H9 (cell line): ENCODE results near the gene NKX1-2. TPM values are rescaled to one million over a fixed set of nuclear protein-coding genes. Genes with fewer than 3 reads are reported as not detected.
A peak's percentile ranks its signal among the peaks of the same experiment; 100 is the strongest.

ENCODE experiments used
- DNase-seq: peaks from one replicate; pipeline ENCODE4 v3.0.0-alpha.2; 2017
- H2AFZ ChIP-seq: one replicate; pipeline ENCODE4 v1.6.1; 2013; ENCODE audit warnings: mild to moderate bottlenecking, low read length, control low read depth, moderate library complexity
- H2AK5ac ChIP-seq: 2 replicates; pipeline ENCODE4 v1.6.1; 2013; ENCODE audit warnings: low read length, control low read depth, mixed read lengths; ENCODE audit not compliant: insufficient read length
- H2BK120ac ChIP-seq: one replicate; pipeline ENCODE4 v1.6.1; 2013; ENCODE audit warnings: low read depth, mild to moderate bottlenecking, low read length, control low read depth, inconsistent platforms; ENCODE audit not compliant: poor library complexity, severe bottlenecking
- H2BK12ac ChIP-seq: 2 replicates; pipeline ENCODE4 v1.6.1; 2013; ENCODE audit warnings: low read length, control low read depth, mixed read lengths, low read depth; ENCODE audit not compliant: insufficient read length
- H2BK15ac ChIP-seq: 2 replicates; pipeline ENCODE4 v1.6.1; 2013; ENCODE audit warnings: low read depth, low read length, control low read depth
- H2BK20ac ChIP-seq: one replicate; pipeline ENCODE4 v1.6.1; 2013; ENCODE audit warnings: low read depth, mild to moderate bottlenecking, low read length, control low read depth, inconsistent platforms; ENCODE audit not compliant: poor library complexity, severe bottlenecking
- H2BK5ac ChIP-seq: 2 replicates; pipeline ENCODE4 v1.6.1; 2013; ENCODE audit warnings: low read length, control low read depth, mixed read lengths; ENCODE audit not compliant: insufficient read length
- H3K14ac ChIP-seq: 2 replicates; pipeline ENCODE4 v1.6.1; 2013; ENCODE audit warnings: low read length, control low read depth; ENCODE audit not compliant: insufficient read depth
- H3K18ac ChIP-seq: 2 replicates; pipeline ENCODE4 v1.6.1; 2013; ENCODE audit warnings: low read depth, mild to moderate bottlenecking, mixed read lengths, low read length, control low read depth; ENCODE audit not compliant: insufficient read length
- H3K23ac ChIP-seq: 2 replicates; pipeline ENCODE4 v1.6.1; 2013; ENCODE audit warnings: low read length, control low read depth, mixed read lengths, low read depth; ENCODE audit not compliant: insufficient read length
- H3K23me2 ChIP-seq: 2 replicates; pipeline ENCODE4 v1.6.1; 2013; ENCODE audit warnings: low read depth, mild to moderate bottlenecking, mixed read lengths, low read length, control low read depth; ENCODE audit not compliant: insufficient read length, poor library complexity, severe bottlenecking
- H3K27ac ChIP-seq: 2 replicates; pipeline ENCODE4 v1.5.1; 2013; ENCODE audit warnings: low read length, control low read depth, mixed read lengths, low read depth; ENCODE audit not compliant: insufficient read length
- H3K27me3 ChIP-seq: 2 replicates; pipeline ENCODE4 v1.6.1; 2013; ENCODE audit warnings: low read length, control low read depth, inconsistent platforms; ENCODE audit not compliant: insufficient read depth
- H3K4ac ChIP-seq: 2 replicates; pipeline ENCODE4 v1.6.1; 2013; ENCODE audit warnings: low read depth, mild to moderate bottlenecking, control low read depth, inconsistent platforms, low read length, moderate library complexity
- H3K4me1 ChIP-seq: 2 replicates; pipeline ENCODE4 v1.6.1; 2013; ENCODE audit warnings: low read length, control low read depth, inconsistent platforms; ENCODE audit not compliant: insufficient read depth
- H3K4me2 ChIP-seq: 2 replicates; pipeline ENCODE4 v1.6.1; 2013; ENCODE audit warnings: low read length, control low read depth, mixed read lengths; ENCODE audit not compliant: insufficient read length, insufficient read depth
- H3K56ac ChIP-seq: 2 replicates; pipeline ENCODE4 v1.6.1; 2013; ENCODE audit warnings: low read depth, mild to moderate bottlenecking, mixed read lengths, low read length, control low read depth; ENCODE audit not compliant: insufficient read length
- H3K79me1 ChIP-seq: 2 replicates; pipeline ENCODE4 v1.6.1; 2013; ENCODE audit warnings: low read depth, mild to moderate bottlenecking, moderate library complexity, low read length, control low read depth, inconsistent platforms; ENCODE audit not compliant: insufficient read depth, poor library complexity, severe bottlenecking
- H3K79me2 ChIP-seq: 2 replicates; pipeline ENCODE4 v1.6.1; 2013; ENCODE audit warnings: low read length, control low read depth, inconsistent platforms; ENCODE audit not compliant: insufficient read depth
- H3K9ac ChIP-seq: 2 replicates; pipeline ENCODE4 v1.6.1; 2013; ENCODE audit warnings: low read length, control low read depth, mixed read lengths; ENCODE audit not compliant: insufficient read length; ENCODE audit errors: extremely low read depth
- H3K9me3 ChIP-seq: one replicate; pipeline ENCODE4 v1.6.1; 2013; ENCODE audit warnings: low read depth, low read length, inconsistent platforms; ENCODE audit not compliant: control insufficient read depth
- H3T11ph ChIP-seq: one replicate; pipeline ENCODE4 v1.6.1; 2013; ENCODE audit warnings: mild to moderate bottlenecking, low read length, control low read depth, inconsistent platforms
- H4K20me1 ChIP-seq: one replicate; pipeline ENCODE4 v1.6.1; 2013; ENCODE audit not compliant: control insufficient read depth, insufficient read length, insufficient read depth
- H4K5ac ChIP-seq: 2 replicates; pipeline ENCODE4 v1.6.1; 2013; ENCODE audit warnings: low read depth, mild to moderate bottlenecking, mixed read lengths, low read length, control low read depth; ENCODE audit not compliant: insufficient read length
- H4K8ac ChIP-seq: replicated peaks from 2 replicates; pipeline ENCODE4 v1.6.1; 2013; ENCODE audit warnings: low read length, control low read depth, mixed read lengths, low read depth; ENCODE audit not compliant: insufficient read length
- H4K91ac ChIP-seq: 2 replicates; pipeline ENCODE4 v1.6.1; 2013; ENCODE audit warnings: low read depth, mild to moderate bottlenecking, moderate library complexity, mixed read lengths, low read length, control low read depth; ENCODE audit not compliant: insufficient read length
- H3K27ac Mint-ChIP-seq, 3 experiments: 2 replicates in 2 of 3; 3 replicates in 1 of 3; pipeline ENCODE4 v1.8.0; 2020 to 2021; ENCODE audit warnings: mixed read lengths in 3 of 3, mild to moderate bottlenecking in 1 of 3, moderate library complexity in 1 of 3
- H3K27me3 Mint-ChIP-seq: 2 replicates; pipeline ENCODE4 v1.8.0; 2021; ENCODE audit warnings: low read depth, mild to moderate bottlenecking, moderate library complexity, mixed read lengths
- H3K36me3 Mint-ChIP-seq, 3 experiments: 2 replicates in 2 of 3; 3 replicates in 1 of 3; pipeline ENCODE4 v1.8.0; 2020 to 2021; ENCODE audit warnings: low read depth in 3 of 3, mixed read lengths in 3 of 3; ENCODE audit not compliant: insufficient read depth in 1 of 3
- H3K4me1 Mint-ChIP-seq, 2 experiments: 2 replicates each; pipeline ENCODE4 v1.8.0; 2020; ENCODE audit warnings: mixed read lengths in 2 of 2
- H3K4me3 Mint-ChIP-seq, 2 experiments: 2 replicates in 1 of 2; 3 replicates in 1 of 2; pipeline ENCODE4 v1.8.0; 2020 to 2021; ENCODE audit warnings: mild to moderate bottlenecking in 2 of 2, mixed read lengths in 2 of 2, moderate library complexity in 1 of 2
- H3K9me3 Mint-ChIP-seq, 2 experiments: 2 replicates in 1 of 2; 3 replicates in 1 of 2; pipeline ENCODE4 v1.8.0; 2020; ENCODE audit warnings: mild to moderate bottlenecking in 2 of 2, mixed read lengths in 2 of 2, moderate library complexity in 1 of 2
- CTCF ChIP-seq: fragments of 200-600 bp; sonication (generic); conservative IDR thresholded peaks from 3 replicates; pipeline ENCODE4 v1.8.0; 2021; ENCODE audit warnings: antibody characterized with exemption, mild to moderate bottlenecking
- WGBS: extraction: QIAGEN DNeasy Blood & Tissue Kit; methylation state at CpG from one replicate; pipeline ENCODE4 v1.1.7; 2013; ENCODE audit warnings: missing lambda C conversion rate, low lambda C conversion rate, mixed read lengths; ENCODE audit not compliant: insufficient read length; ENCODE audit errors: extremely low coverage; 5-methylcytosine and 5-hydroxymethylcytosine counted together
- total RNA-seq: library from RNA; stranded (reverse); gene quantifications from 2 replicates; pipeline ENCODE4 v1.2.1, GENCODE V29; 2021

Gene NKX1-2
- total RNA-seq, 1 experiment from 2014 or later: 15.3 TPM

- H3K4me1 Mint-ChIP-seq: peaks cover 72 to 85% of the 10 kb centered on the region in 2 experiments
These were observed 5.6 kb upstream of the NKX1-2 start for GRCh38 chr10:124455441-124455840.

More at GRCh38 chr10:124455441-124455840, 5.6 kb upstream of the NKX1-2 start:
- Histone ChIP-seq H3K4me1 (peaks cover 27% of the 10 kb centered on the region), H3K79me1 (no peaks in the 10 kb centered on the region), H2AFZ (no peak overlapping the region), H3K23ac (no peak overlapping the region), H2BK120ac (no peak overlapping the region), H3K9ac (no peak overlapping the region), H4K20me1 (no peaks in the 10 kb centered on the region), H2AK5ac (no peak overlapping the region), H2BK20ac (no peak overlapping the region), H3K4ac (no peak overlapping the region), H3K79me2 (no peaks in the 10 kb centered on the region), H3K27me3 (peaks cover 1% of the 10 kb centered on the region; the same call in 1 of the 2 replicates), H3K14ac (no peak overlapping the region), H3K9me3 (no peaks in the 10 kb centered on the region), H2BK12ac (no peak overlapping the region), H3T11ph (no peak overlapping the region), H4K8ac (no peak overlapping the region), H2BK15ac (no peak overlapping the region), H3K56ac (no peak overlapping the region), H4K91ac (no peak overlapping the region), H3K27ac (no peak overlapping the region), H2BK5ac (no peak overlapping the region), H3K18ac (no peak overlapping the region), H3K23me2 (peaks cover under 1% of the 10 kb centered on the region), H4K5ac (no peak overlapping the region), H3K4me2 (no peak overlapping the region)
- peaks cover 58% of the 10 kb centered on the region for H3K27me3 Mint-ChIP-seq
- DNase-seq: peak; percentile 28
- no peak overlapping the region for H3K4me3 Mint-ChIP-seq
- H3K36me3 Mint-ChIP-seq: no peaks in the 10 kb centered on the region
- no peak for TF ChIP-seq CTCF
- H3K27ac Mint-ChIP-seq: peak overlapping the region in 1 of 3 experiments; percentile 15; a peak in 1 of 7 replicates
- no CpG with 5 or more reads among the region's 7 CpGs for WGBS
- H3K9me3 Mint-ChIP-seq: no peaks in the 10 kb centered on the region; a peak in 2 of 5 replicates
